ENCODE measurements around the gene POLR2B. TPM values are rescaled to one million over a fixed set of nuclear protein-coding genes. Genes with fewer than 3 reads are reported as not detected.
"Not testable (repeated sequence)": the region's sequence is repeated elsewhere in the genome, so short reads cannot be mapped to it uniquely, and the experiment has no call there.

Gene POLR2B
- total and polyA plus RNA-seq, 2 of the 8 experiments (the other 6 are each of a cell fraction or from before 2014, with no cell fraction given): 59.3 to 115 TPM

GRCh38 chr4:57047046-57047445, 68.3 kb downstream of the POLR2B start:
- H3K18ac ChIP-seq (ENCODE audit: extremely low read depth, low read length); FAIRE-seq; H3K56ac ChIP-seq (replicated peaks; ENCODE audit: insufficient read length, low read depth, low read length); H3K23ac ChIP-seq (ENCODE audit: insufficient read length); H3K79me2 ChIP-seq (ENCODE audit: control insufficient read depth in 1 of 2, insufficient read depth in 2 of 2, low read length in 2 of 2); H3K23me2 ChIP-seq (ENCODE audit: low read depth, low read length); H4K20me1 ChIP-seq (replicated peaks in 1 of 2; ENCODE audit: control insufficient read depth in 1 of 2, insufficient read depth in 2 of 2, low read length in 2 of 2); H2AK5ac ChIP-seq (ENCODE audit: low read depth, low read length); H2BK15ac ChIP-seq (ENCODE audit: low read length); H2BK5ac ChIP-seq (ENCODE audit: low read depth, low read length); H3K4me3 ChIP-seq (ENCODE audit: extremely low read depth in 1 of 4, insufficient read depth in 2 of 4, low read depth in 3 of 4, low read length in 4 of 4); H2BK12ac ChIP-seq (ENCODE audit: low read depth, low read length); H4K5ac ChIP-seq (ENCODE audit: insufficient read length, low read depth, low read length); H3K14ac ChIP-seq (ENCODE audit: insufficient read length); H2BK20ac ChIP-seq (ENCODE audit: low read length); POLR2A ChIA-PET (ENCODE audit: partially characterized antibody); H3K79me1 ChIP-seq (ENCODE audit: low read depth, low read length); H2AFZ ChIP-seq (ENCODE audit: low read length); H3K9ac ChIP-seq (replicated peaks in 1 of 4; ENCODE audit: extremely low read depth in 1 of 4, low read depth in 3 of 4, low read length in 3 of 4); H3K27ac ChIP-seq (ENCODE audit: low read depth, low read length); H3K9me3 ChIP-seq (ENCODE audit: insufficient read depth in 2 of 2, low read depth in 1 of 2, low read length in 1 of 2); H3K36me3 ChIP-seq (ENCODE audit: control insufficient read depth in 2 of 4, insufficient read depth in 4 of 4, low read length in 3 of 4); H3K4me1 ChIP-seq (replicated peaks in 1 of 4; ENCODE audit: control insufficient read depth in 3 of 4, insufficient read depth in 4 of 4, low read length in 3 of 4); H3K4me2 ChIP-seq (ENCODE audit: insufficient read depth in 1 of 2, low read depth in 2 of 2, low read length in 2 of 2); H2BK120ac ChIP-seq (replicated peaks; ENCODE audit: low read depth, low read length); H4K91ac ChIP-seq (replicated peaks; ENCODE audit: insufficient read length, low read length); H3K27me3 ChIP-seq (replicated peaks in 1 of 4; ENCODE audit: control insufficient read depth in 3 of 4, extremely low read depth in 1 of 4, insufficient read depth in 3 of 4, low read length in 3 of 4); H3K4ac ChIP-seq (replicated peaks; ENCODE audit: insufficient read length, low read depth, low read length); H4K8ac ChIP-seq (ENCODE audit: extremely low read depth, insufficient read depth, low read length); DNase-seq (ENCODE audit: low read depth in 1 of 2, low spot score in 2 of 2): not testable (repeated sequence)
- CTCF ChIA-PET (ENCODE audit: partially characterized antibody): interaction anchor here (1.0 to 1.1 kb wide), 2 partner anchors 9 to 144 kb away, joined by 3 to 5 read pairs; no protein-coding TSS in a partner anchor
- 95% methylated on average over 6 of the region's 6 CpGs; no CpG with 5 or more reads in 1 of the 2 experiments for WGBS, 2 experiments (ENCODE audit: extremely low coverage in 1 of 2, insufficient coverage in 1 of 2, insufficient read length in 1 of 2, insufficient replicate concordance in 2 of 2, low coverage in 1 of 2, low lambda C conversion rate in 2 of 2, missing lambda C conversion rate in 1 of 2)
